GM19463 (cell line): Measurements from ENCODE around the gene MYL4.
"Not testable (repeated sequence)": the region's sequence is repeated elsewhere in the genome, so short reads cannot be mapped to it uniquely, and the experiment has no call there.

Source experiments
- ATAC-seq: cut with Tn5 transposase; IDR thresholded peaks from one replicate; pipeline ENCODE4 v1.9.1; 2021; ENCODE audit warnings: mild to moderate bottlenecking, moderate library complexity; ENCODE audit not compliant: unreplicated experiment

The MYL4 gene

GRCh38 chr17:47208744-47209488 is at the start of gene MYL4:
Gene MYL4, plus strand, starts transcription at chr17:47209348. Its CDS starts 75 bp downstream, at chr17:47209423.
- no peak for ATAC-seq

DNA sequence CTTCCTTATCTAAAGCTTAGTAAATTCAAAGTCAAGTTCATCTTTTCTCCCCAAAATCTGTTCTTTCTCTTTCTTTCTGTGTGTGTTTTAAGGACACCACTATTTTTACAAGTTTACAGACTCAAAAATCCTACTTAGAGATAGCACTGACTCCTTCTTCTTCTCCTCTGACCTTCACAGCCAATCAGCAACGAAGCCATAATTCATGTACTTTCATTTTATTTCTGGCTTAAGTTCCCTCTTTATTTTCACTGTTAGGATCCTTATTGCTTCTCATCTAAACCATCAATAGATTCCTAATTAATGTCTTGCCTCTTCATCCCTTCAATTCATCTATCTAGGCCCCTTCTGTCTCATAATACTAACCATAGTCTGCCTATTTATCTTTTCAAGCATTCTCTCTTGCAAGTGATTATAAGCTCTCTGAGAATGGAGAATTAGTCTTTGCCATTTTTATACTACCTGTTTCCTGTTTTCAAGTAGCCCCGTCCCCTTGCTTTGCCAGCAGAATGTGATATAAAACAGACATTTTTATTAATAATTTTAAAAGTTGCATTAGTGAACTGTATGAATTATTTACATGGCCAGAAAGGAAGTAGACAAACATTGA is 47.0 kb upstream of the MYL4 start:
- no peak for ATAC-seq

DNA sequence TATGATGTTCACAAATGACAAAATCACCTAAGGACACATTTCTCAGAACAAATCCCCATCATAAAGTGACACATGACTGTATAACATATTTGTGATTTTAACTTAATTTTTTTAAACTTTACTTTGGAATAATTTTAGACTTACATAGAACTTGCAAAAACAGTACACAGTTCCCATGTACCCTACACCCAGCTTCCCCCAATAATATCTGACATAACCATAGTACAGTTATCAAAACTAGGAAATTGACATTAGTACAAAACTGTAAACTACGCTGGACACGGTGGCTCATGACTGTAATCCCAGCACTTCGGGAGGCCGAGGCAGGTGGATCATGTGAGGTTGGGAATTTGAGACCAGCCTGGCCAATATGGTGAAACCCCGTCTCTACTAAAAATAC is 44.9 kb upstream of the MYL4 start:
- ATAC-seq = no peak

GRCh38 chr17:47165137-47165536 is 44.0 kb upstream of the MYL4 start:
- ATAC-seq = no peak

DNA sequence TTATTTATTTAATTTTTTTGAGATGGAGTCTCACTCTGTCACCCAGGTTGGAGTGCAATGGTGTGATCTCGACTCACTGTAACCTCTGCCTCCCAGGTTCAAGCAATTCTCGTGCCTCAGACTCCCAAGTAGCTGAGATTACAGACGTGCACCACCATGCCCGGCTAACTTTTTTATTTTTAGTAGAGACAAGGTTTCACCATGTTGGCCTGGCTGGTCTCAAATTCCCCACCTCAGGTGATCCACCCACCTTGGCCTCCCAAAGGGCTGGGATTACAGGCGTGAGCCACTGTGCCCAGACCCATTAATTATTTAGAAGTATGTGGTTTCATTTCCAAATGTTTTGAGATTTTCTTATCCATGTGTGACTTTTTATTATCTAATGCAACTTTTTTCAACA is 42.3 kb upstream of the MYL4 start:
- not testable (repeated sequence) for ATAC-seq

DNA sequence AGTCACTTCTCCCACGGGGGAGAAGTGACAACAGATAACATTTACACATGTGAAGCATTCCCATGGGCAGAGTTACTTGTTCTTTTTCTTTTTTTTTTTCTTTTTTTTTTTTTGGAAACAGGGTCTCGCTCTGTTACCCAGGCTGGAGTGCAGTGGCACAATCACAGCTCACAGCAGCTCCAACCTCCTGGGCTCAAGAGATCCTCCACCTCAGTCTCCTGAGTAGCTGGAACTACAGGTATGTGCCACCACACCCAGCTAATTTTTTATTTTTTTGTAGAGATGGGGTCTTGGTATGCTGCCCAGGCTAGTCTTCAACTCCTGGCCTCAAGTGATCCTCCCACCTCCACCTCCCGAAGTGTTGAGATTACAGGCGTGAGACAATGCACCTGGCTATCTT is 40.3 kb upstream of the MYL4 start:
- not testable (repeated sequence) for ATAC-seq

GRCh38 chr17:47170710-47171109 is 38.4 kb upstream of the MYL4 start:
- no peak for ATAC-seq

- ATAC-seq = no peak
Observed at GRCh38 chr17:47172696-47173565, 36.2 kb upstream of the MYL4 start.

GRCh38 chr17:47174823-47175222 is 34.3 kb upstream of the MYL4 start:
- ATAC-seq = not testable (repeated sequence)

- no peak for ATAC-seq
Observed at GRCh38 chr17:47176389-47176826, 32.7 kb upstream of the MYL4 start.

DNA sequence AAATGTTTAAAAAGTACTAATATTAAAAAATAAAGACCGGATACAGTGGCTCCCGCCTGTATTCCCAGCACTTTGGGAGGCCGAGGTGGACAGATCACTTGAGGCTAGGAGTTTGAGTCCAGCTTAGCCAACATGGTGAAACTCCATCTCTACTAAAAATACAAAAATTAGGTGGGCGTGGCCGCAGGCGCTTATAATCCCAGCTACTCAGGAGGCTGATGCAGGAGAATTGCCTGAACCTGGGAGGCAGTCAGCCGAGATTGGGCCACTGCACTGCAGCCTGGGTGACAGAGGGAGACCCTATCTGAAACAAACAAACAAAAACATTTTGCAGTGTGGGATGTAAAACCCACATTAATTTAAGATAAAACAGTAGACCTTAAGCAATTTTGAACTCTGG is 31.9 kb upstream of the MYL4 start:
- no peak for ATAC-seq

DNA sequence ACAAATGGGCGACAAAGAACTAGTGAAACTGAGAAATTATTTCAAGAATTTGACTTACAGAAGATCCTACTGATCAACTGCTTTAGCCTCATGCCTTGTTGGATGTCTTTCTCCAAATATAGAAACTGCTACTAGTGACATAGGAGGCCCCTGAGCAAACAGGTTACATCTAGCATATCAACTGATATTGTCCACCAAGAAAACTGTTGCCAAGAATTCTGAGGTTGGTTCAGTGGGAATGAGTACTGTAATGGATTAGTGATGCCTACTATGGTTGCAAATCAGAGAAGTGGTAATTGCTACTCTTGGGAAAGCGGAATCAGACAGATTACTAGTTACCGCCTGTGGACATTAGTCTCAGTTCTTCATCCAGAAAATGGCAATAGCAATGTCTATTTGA is 30.0 kb upstream of the MYL4 start:
- ATAC-seq = no peak

GRCh38 chr17:47180337-47180736 is 28.8 kb upstream of the MYL4 start:
- no peak for ATAC-seq

GRCh38 chr17:47180988-47181387 is 28.2 kb upstream of the MYL4 start:
- not testable (repeated sequence) for ATAC-seq

- no peak for ATAC-seq
Observed at GRCh38 chr17:47184681-47185080, 24.5 kb upstream of the MYL4 start.

- ATAC-seq = no peak
Observed at GRCh38 chr17:47188271-47188875, 20.8 kb upstream of the MYL4 start.

DNA sequence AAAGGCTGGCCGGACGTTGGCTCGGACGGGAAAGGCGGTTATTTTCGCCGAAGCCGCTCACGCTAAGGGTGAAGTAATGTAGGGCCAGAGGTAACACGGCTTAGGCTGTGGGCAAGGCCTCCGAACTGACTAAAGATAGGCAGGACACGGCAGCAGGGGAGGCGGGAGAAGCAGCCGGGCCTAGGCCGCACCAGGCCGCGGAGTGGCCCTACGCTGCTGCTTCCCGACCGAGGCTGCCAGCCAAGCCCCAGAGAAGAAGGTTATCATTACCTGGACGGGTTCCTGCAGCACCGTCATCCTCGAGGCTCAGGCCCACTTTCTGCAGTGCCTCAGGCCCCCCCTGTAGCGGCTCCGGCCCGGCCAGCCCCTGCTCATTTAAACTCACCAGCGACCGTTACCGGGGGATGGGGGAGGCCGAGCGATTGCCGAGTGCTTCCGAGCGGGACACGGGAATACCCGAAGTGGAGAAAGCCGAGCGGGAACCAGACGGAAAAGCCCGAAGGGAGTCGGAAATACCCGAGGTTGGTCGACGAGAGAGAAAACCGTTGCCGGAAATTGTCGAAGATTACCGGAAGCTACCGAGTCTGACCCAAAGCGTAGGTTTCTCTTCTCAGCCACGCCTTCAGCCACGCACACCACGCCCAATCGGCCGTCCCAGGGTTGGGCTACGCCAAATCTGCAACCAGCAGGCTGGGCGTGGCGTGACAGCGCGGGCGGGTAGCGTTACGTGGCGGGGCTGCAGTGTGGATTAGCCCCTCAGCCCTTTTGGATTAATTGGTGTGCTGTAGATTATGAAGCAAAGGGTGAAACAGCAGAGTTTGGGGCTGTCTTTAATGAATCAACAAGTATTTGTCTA is 20.0 kb upstream of the MYL4 start, which contains the start of gene CDC27:
Gene CDC27 (minus strand): TSS at position 420 of the 856 bp plus-strand sequence. CDS start 123 bp downstream, at position 297.
- peak; percentile 92 for ATAC-seq

- no peak for ATAC-seq
Observed at GRCh38 chr17:47189732-47190237, 19.4 kb upstream of the MYL4 start.

GRCh38 chr17:47190243-47190642 is 18.9 kb upstream of the MYL4 start:
- ATAC-seq = no peak

DNA sequence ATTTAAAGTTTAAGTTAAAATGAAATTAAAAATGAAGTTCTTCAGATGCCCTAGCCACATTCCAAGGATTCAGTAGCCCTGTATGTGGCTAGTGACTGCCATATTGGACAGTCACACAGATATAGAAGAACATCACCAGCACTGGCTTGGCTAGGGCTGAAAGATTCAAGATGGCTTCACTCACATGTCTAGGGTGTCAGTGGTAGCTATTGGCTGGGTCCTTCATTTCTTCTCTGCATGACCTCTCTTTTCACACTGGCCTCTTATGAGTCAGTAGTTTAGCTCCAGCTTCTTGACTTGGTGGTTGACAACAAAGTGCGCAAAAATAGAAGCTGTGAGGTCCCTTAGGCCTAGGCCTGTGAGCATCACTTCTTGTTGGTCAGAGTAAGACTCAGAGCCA is 18.4 kb upstream of the MYL4 start:
- ATAC-seq = no peak
